Measurements from ENCODE around the gene RECQL5. TPM values are rescaled to one million over a fixed set of nuclear protein-coding genes. Genes with fewer than 3 reads are reported as not detected.
"Not testable (repeated sequence)": the region's sequence is repeated elsewhere in the genome, so short reads cannot be mapped to it uniquely, and the experiment has no call there.

RECQL5 gene
- polyA plus RNA-seq, 1 experiment, result 9.3 TPM

DNA sequence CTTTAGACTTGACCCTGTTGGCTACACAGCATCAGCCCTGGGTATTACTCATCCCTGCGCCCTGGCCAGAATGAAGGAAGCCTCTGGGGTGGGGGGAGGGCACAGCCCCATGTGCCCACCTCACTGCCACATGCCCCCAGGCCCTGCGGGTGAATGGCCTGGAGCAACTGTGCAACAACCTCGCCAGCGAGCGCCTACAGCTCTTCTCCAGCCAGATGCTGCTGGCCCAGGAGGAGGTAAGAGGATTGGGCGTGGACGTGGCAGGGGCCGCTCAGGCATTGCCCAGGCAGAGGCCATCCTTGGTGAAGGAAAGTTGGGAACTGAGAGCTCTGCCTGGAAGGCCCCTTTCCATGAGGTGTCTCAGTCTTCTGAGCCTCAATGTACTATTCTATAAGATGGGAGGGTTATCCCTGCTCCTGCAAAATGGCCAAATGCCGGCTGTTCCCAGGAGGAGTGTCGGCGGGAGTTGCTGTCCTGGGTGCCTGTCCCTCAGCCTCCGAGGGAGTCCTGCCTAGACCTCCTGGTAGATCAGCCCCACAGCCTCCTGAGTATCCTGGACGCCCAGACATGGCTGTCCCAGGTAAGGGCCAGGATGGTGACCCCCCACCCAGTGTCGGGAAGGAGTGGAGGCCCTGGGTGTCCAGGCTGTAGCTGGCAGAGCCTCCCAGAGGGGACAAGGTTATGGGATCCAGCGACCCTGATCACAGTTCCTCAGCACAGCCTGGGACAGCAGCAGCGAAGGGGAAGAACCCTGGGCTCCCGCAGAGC is 70.5 kb downstream of the RECQL5 start:
- H3K9me3 ChIP-seq (ENCODE audit: control insufficient read depth, insufficient read depth, low read length), result no peaks in the 10 kb centered on the region
- POLR2A ChIA-PET, result no interaction called here
- peaks cover 17% of the 10 kb centered on the region for H3K27me3 ChIP-seq (ENCODE audit: control insufficient read depth, insufficient read depth, low read length)
- CTCF ChIA-PET, result interaction anchor here (1.0 to 1.1 kb wide), 2 partner anchors 8 to 36 kb away, joined by 3 to 4 read pairs; partner anchors contain the start of gene SMIM5
- H3K27ac ChIP-seq (ENCODE audit: low read depth, low read length), result no peak overlapping the region
- H3K4me3 ChIP-seq (ENCODE audit: low read depth, low read length), result no peak overlapping the region
- DNase-seq (ENCODE audit: low read depth, low spot score), result no peak
- TF ChIP-seq, protein P1, sequence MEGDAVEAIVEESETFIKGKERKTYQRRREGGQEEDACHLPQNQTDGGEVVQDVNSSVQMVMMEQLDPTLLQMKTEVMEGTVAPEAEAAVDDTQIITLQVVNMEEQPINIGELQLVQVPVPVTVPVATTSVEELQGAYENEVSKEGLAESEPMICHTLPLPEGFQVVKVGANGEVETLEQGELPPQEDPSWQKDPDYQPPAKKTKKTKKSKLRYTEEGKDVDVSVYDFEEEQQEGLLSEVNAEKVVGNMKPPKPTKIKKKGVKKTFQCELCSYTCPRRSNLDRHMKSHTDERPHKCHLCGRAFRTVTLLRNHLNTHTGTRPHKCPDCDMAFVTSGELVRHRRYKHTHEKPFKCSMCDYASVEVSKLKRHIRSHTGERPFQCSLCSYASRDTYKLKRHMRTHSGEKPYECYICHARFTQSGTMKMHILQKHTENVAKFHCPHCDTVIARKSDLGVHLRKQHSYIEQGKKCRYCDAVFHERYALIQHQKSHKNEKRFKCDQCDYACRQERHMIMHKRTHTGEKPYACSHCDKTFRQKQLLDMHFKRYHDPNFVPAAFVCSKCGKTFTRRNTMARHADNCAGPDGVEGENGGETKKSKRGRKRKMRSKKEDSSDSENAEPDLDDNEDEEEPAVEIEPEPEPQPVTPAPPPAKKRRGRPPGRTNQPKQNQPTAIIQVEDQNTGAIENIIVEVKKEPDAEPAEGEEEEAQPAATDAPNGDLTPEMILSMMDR (IDR thresholded peaks at IDR 0.05; ENCODE audit: low read depth, low read length), result no peak

DNA sequence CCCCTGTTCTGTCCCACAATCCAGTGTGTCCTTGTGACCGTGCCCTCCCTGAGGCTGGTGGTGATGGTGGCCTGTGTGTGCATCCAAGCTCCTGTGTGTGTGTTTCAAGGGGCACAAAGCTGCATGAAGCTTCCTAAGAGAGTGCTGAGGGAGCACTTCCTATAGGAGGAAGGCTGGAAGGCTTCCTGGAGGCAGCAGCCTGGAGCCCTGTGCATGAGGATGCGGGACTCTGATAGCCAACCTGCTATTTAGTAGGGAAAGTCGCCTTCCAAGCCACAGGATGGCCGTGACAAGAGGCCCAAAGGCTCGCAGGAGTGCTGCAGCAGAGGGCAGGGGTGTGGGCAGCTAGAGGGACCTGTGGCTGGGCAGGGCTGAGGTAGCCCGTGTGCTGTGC is 71.0 kb downstream of the RECQL5 start:
- Histone ChIP-seq H3K9me3 (ENCODE audit: control insufficient read depth, insufficient read depth, low read length) (no peaks in the 10 kb centered on the region), H3K27me3 (ENCODE audit: control insufficient read depth, insufficient read depth, low read length) (peaks cover 17% of the 10 kb centered on the region), H3K27ac (ENCODE audit: low read depth, low read length) (no peak overlapping the region), H3K4me3 (ENCODE audit: low read depth, low read length) (no peak overlapping the region)
- CTCF ChIA-PET, result interaction anchor here (1.1 kb wide), 1 partner anchor 37 kb away, joined by 4 read pairs; the partner anchor contains the start of gene SMIM5
- TF ChIP-seq, protein P1 (IDR thresholded peaks at IDR 0.05; ENCODE audit: low read depth, low read length), result no peak
- POLR2A ChIA-PET, result no interaction called here
- no peak for DNase-seq (ENCODE audit: low read depth, low spot score)

DNA sequence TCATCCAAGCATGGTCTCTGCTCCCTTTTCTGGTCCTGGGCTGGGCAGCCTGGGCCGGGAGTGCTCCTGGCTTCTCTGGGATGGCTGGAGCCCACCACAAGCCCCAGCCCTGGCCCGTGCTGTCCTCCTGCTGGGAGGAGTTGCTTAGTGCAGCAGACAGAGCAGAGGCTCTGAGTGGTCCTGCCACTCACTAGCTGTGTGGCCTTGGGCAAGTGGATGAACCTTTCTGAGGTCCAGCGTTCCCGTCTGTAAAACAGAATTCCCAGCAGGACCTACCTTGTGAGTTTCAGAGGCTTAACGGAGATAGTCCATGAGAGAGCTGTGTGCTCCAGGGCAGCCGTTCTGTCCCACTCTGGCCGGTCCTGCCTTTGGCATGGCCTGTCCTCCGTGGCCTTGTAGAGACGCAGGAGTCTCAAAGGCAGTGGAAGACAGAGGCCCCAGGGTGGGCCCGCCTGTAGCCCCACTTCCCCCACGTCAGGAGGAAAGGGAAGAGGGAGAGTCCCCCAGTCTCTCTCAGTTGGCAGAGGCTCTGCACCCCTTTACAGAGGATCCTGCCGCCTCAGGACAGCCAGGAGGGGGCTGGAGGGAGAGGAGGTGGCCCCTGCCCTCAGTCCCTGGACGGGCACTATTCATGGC is 71.6 kb downstream of the RECQL5 start:
- ChIA-PET POLR2A (no interaction called here), CTCF (interaction anchor here (1.1 kb wide), 1 partner anchor 38 kb away, joined by 4 read pairs; the partner anchor contains the start of gene SMIM5)
- DNase-seq (ENCODE audit: low read depth, low spot score), result no peak
- Histone ChIP-seq H3K27me3 (ENCODE audit: control insufficient read depth, insufficient read depth, low read length) (peaks cover 17% of the 10 kb centered on the region), H3K9me3 (ENCODE audit: control insufficient read depth, insufficient read depth, low read length) (no peaks in the 10 kb centered on the region), H3K27ac (ENCODE audit: low read depth, low read length) (no peak overlapping the region), H3K4me3 (ENCODE audit: low read depth, low read length) (no peak overlapping the region)
- TF ChIP-seq, protein P1 (IDR thresholded peaks at IDR 0.05; ENCODE audit: low read depth, low read length), result no peak

DNA sequence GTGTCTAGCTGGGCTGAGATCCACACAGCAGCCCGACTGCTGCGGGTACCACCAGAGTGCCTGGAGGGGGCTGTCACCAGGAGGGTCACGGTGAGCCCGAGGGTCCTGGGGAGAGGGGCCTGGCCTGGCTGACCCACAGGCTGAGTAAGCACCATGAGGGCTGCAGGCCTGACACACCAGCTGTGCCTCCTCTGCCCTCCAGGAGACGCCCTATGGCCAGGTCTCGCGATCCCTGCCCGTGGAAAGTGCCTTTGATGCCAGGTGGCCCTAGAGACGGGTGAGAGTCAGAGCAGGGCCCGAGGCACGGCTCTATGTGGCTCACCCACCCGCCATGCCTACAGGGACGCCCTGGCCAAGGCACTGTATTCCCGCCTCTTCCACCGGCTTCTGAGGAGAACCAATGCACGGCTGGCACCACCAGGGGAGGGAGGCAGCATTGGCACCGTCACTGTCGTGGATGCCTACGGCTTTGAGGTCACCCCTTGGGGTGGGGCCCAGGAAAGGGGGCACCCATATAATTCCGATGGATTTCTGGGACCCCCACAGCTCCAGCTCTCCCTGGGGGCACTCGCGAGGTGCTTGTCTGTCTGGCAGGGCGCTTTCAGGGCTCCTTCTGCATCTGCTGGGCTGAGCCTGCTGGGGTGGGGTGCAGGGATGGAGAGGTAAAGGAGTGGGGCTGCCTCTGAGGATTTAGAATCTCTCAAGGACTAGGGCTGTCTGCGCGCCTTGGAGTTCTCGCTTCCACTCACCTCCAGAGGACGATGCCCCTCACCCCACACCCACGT is 72.3 kb downstream of the RECQL5 start:
- H3K9me3 ChIP-seq (ENCODE audit: control insufficient read depth, insufficient read depth, low read length), result no peaks in the 10 kb centered on the region; the same call in 1 of the 2 replicates
- no peak overlapping the region for H3K4me3 ChIP-seq (ENCODE audit: low read depth, low read length)
- ChIA-PET CTCF (no interaction called here), POLR2A (no interaction called here)
- H3K27ac ChIP-seq (ENCODE audit: low read depth, low read length), result no peak overlapping the region
- peaks cover 20% of the 10 kb centered on the region for H3K27me3 ChIP-seq (ENCODE audit: control insufficient read depth, insufficient read depth, low read length)
- DNase-seq (ENCODE audit: low read depth, low spot score), result no peak
- TF ChIP-seq, protein P1 (IDR thresholded peaks at IDR 0.05; ENCODE audit: low read depth, low read length), result no peak

DNA sequence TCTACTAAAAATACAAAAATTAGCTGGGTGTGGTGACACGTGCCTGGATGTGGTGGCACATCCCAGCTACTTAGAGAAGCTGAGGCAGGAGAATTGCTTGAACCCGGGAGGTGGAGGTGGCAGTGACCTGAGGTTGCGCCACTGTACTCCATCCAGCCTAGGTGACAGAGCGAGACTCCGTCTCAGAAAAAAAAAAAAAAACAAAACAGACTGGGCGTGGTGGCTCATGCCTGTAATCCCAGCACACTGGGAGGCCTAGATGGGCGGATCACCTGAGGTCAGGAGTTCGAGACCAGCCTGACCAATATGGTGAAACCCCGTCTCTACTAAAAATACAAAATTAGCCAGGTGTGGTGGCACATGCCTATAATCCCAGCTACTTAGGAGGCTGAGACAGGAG is 73.5 kb downstream of the RECQL5 start:
- H3K27me3 ChIP-seq (ENCODE audit: control insufficient read depth, insufficient read depth, low read length), result peaks cover 24% of the 10 kb centered on the region
- CTCF ChIA-PET; H3K27ac ChIP-seq (ENCODE audit: low read depth, low read length); H3K4me3 ChIP-seq (ENCODE audit: low read depth, low read length); H3K9me3 ChIP-seq (ENCODE audit: control insufficient read depth, insufficient read depth, low read length); DNase-seq (ENCODE audit: low read depth, low spot score); POLR2A ChIA-PET: not testable (repeated sequence)
